Loucy (cell line): ENCODE measurements around the gene EPHA7.

ENCODE experiments used
- CTCF ChIP-seq: fragments of 200-600 bp; sonication (generic); conservative IDR thresholded peaks from 2 replicates; pipeline ENCODE4 v1.5.1; 2014; ENCODE audit warnings: mild to moderate bottlenecking, antibody characterized with exemption, low read length
- EZH2phosphoT487 ChIP-seq: fragments of 200-600 bp; IDR thresholded peaks from 2 replicates; pipeline ENCODE4 v1.6.1; 2018; ENCODE audit warnings: antibody characterized with exemption, mild to moderate bottlenecking, moderate library complexity, borderline replicate concordance

- no peak for TF ChIP-seq EZH2phosphoT487
- no peak for TF ChIP-seq CTCF
Measured at GRCh38 chr6:93238632-93239031, 180.7 kb downstream of the EPHA7 start.
